SK-N-SH treated with all-trans-retinoic acid at 6 μM for 48 hours (cell line): ENCODE data around the gene MYOM1.

Experiments used
- BACH2 ChIP-seq: fragments of 250-450 bp; sonication (Bioruptor Pico); IDR thresholded peaks from 2 replicates; pipeline ENCODE4 v1.9.0; 2021; ENCODE audit warnings: mild to moderate bottlenecking, borderline replicate concordance
- CREB5 ChIP-seq: fragments of 250-450 bp; sonication (Bioruptor Pico); IDR thresholded peaks from 2 replicates; pipeline ENCODE4 v1.5.1; 2020; ENCODE audit warnings: low read depth, mild to moderate bottlenecking, moderate library complexity
- ISL1 ChIP-seq: fragments of 250-450 bp; sonication (Bioruptor Pico); IDR thresholded peaks from 2 replicates; pipeline ENCODE4 v2.1.2; 2022; ENCODE audit warnings: mild to moderate bottlenecking, moderate library complexity
- PATZ1 ChIP-seq: fragments of 250-450 bp; sonication (Bioruptor Pico); IDR thresholded peaks from 2 replicates; pipeline ENCODE4 v1.8.0; 2020; ENCODE audit warnings: mild to moderate bottlenecking, moderate library complexity, borderline replicate concordance
- TCF4 ChIP-seq: fragments of 250-450 bp; sonication (Bioruptor Pico); IDR thresholded peaks from 2 replicates; pipeline ENCODE4 v1.8.0; 2021; ENCODE audit warnings: mild to moderate bottlenecking, moderate library complexity, borderline replicate concordance
- TSHZ2 ChIP-seq: fragments of 250-450 bp; sonication (Bioruptor Pico); IDR thresholded peaks from 2 replicates; pipeline ENCODE4 v1.5.0; 2020; ENCODE audit warnings: mild to moderate bottlenecking, moderate library complexity
- ZFP3 ChIP-seq: fragments of 250-450 bp; sonication (Bioruptor Pico); IDR thresholded peaks from 2 replicates; pipeline ENCODE4 v1.5.0; 2020; ENCODE audit warnings: mild to moderate bottlenecking, moderate library complexity
- ZNF70 ChIP-seq: fragments of 450-650 bp; formaldehyde crosslinking; IDR thresholded peaks from 2 replicates; pipeline ENCODE4 v1.5.0; 2020; ENCODE audit warnings: mild to moderate bottlenecking, moderate library complexity

GRCh38 chr18:3230401-3231334 lies 10.9 kb upstream of the MYOM1 start:
- TF ChIP-seq ZFP3 (no peak), ISL1 (no peak), CREB5 (CRISPR knock-in tag) (no peak), TSHZ2 (no peak), PATZ1 (CRISPR knock-in tag) (no peak), ZNF70 (no peak), TCF4 (CRISPR knock-in tag) (no peak), BACH2 (no peak)
